Adrenal gland (tissue), 12 donors: ENCODE measurements around the gene FCN1. TPM values are rescaled to one million over a fixed set of nuclear protein-coding genes. Genes with fewer than 3 reads are reported as not detected.

ENCODE experiments used
- DNase-seq, 7 donors: peaks; one replicate each; pipeline ENCODE4 v3.0.0-alpha.2; 2019 to 2020
- H3K27ac ChIP-seq, 5 donors: fragments of 200-600 bp; sonication (generic) in 4 of 5; 1 replicate in 3 of 5; 2 replicates in 2 of 5; pipeline versions ENCODE4 v1.5.1 to v1.8.0; 2016 to 2020; ENCODE audit warnings: mild to moderate bottlenecking in 1 of 5
- H3K27me3 ChIP-seq: fragments of 200-600 bp; 2 replicates; pipeline ENCODE4 v1.8.0; 2021
- H3K36me3 ChIP-seq, 2 donors: fragments of 200-600 bp; replicated peaks in 1 of 2; 1 replicate in 1 of 2; 2 replicates in 1 of 2; pipeline versions ENCODE4 v1.5.1 to v1.8.0; 2018 to 2022
- H3K4me1 ChIP-seq, 2 donors: fragments of 200-600 bp; replicated peaks in 1 of 2; 1 replicate in 1 of 2; 2 replicates in 1 of 2; pipeline versions ENCODE4 v1.5.1 to v1.8.0; 2018 to 2021
- H3K4me3 ChIP-seq, 4 donors: fragments of 200-600 bp; sonication (generic) in 3 of 4; one replicate each; pipeline ENCODE4 v1.5.1; 2016 to 2018
- H3K9me3 ChIP-seq, 3 donors: fragments of 200-600 bp; sonication (generic) in 1 of 3; replicated peaks in 1 of 3; 1 replicate in 2 of 3; 2 replicates in 1 of 3; pipeline versions ENCODE4 v1.5.1 to v1.8.0; 2016 to 2021
- POLR2A ChIP-seq, 2 donors: fragments of 450-650 bp; IDR thresholded peaks; one replicate each; pipeline ENCODE4 v1.6.1; 2017; ENCODE audit warnings: antibody characterized with exemption in 2 of 2, mild to moderate bottlenecking in 2 of 2, moderate library complexity in 1 of 2
- WGBS, 4 donors: extraction: QIAGEN DNeasy Blood & Tissue Kit in 2 of 4; methylation state at CpG; one replicate each; pipeline versions ENCODE4 v1.1.5 to v1.1.7; 2013 to 2017; 5-methylcytosine and 5-hydroxymethylcytosine counted together
- intact Hi-C, 2 donors: fragments of 100-400 bp; cut with DNase I; formaldehyde crosslinking; loops; one replicate each; pipeline versions ENCODE4 v1.14.1 to v1.15.0; 2022 to 2023
- polyA plus RNA-seq, 3 donors: library from polyadenylated mRNA; stranded (reverse); fragments of 200-250 nt in 2 of 3; fragments of 350-450 nt in 1 of 3; fragmentation: Illumina TruSeq in 1 of 3; extraction: RNeasy Lipid Tissue Mini Kit (QIAGEN cat#74804) in 1 of 3; gene quantifications; one replicate each; pipeline ENCODE4 v1.2.3, GENCODE V29; 2013 to 2014
- total RNA-seq, 9 donors: library from RNA; depleted of rRNA in 4 of 9; stranded (reverse); fragments of >200 nt in 4 of 9; fragments of 120-200 nt in 1 of 9; fragmentation: NEBNext Ultra II Directional in 1 of 9; extraction: Animal tissue kit (Norgen Biotek cat#: 25700) in 1 of 9; gene quantifications; one replicate each; pipeline versions ENCODE4 v1.1.0 to v1.2.4, GENCODE V29; 2013 to 2023
- TF ChIP-seq, protein P1 (sequence below), 6 experiments: fragments of 450-650 bp in 4 of 6; fragments of 200-600 bp in 2 of 6; sonication (generic) in 1 of 6; IDR thresholded peaks; 1 replicate in 5 of 6; 2 replicates in 1 of 6; pipeline versions ENCODE4 v1.5.1 to v1.8.0; 2016 to 2021; ENCODE audit warnings: antibody characterized with exemption in 6 of 6, mild to moderate bottlenecking in 2 of 6, moderate library complexity in 1 of 6
- donor health status: healthy with polysubstance abuse.
- donor health status: Bipolar disorder and iron deficiency.
- donor health status: DM: yes; HTN: yes; CAD: no.
- donor health status: DM: no; HTN: no; CAD: no.
- donor health status: DM: no; HTN: no; CAD: no.
- donor health status: DM: yes; HTN: yes; CAD: no.

FCN1 gene
- total and polyA plus RNA-seq, 12 donors: 0.57 to 7.0 (median 2.4) TPM; not detected in 1

DNA sequence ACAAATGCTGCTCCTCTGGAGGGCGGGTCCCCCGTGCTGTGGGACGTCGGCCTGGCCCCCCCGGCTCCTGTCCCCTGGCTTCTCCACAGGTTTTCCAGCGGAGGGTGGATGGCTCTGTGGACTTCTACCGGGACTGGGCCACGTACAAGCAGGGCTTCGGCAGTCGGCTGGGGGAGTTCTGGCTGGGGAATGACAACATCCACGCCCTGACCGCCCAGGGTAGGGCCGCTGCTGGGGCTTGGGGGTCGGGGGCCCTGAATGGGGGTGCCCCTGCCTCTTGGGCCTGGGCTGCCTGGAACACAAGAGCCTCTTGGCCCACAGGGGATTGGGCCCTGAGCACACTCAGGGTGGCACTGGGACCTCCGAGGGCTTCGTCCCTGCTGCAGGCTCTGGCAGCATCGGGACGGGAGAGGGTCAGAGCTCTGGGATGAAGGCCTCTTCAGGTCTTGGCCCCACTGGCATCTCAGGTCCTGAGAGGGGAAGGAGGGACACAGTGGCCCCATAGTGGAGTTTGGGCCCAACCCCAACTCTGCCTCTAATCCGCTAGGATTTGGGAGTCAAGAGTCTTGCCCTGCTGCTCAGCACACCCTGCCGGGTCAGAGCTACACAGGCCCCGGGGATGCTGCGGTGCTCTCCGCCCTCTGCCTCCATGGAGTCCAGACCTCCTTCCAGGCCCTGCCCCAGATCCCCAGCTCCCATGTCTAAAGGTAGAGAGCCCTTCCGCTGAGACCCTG, 31.9 kb downstream of the FCN1 start:
- H3K27ac ChIP-seq: no peak overlapping the region
- no peaks in the 10 kb centered on the region for H3K36me3 ChIP-seq
- DNase-seq: peak in 3 of 7 donors; percentile 8 to 37 (median 15)
- H3K4me3 ChIP-seq: no peak overlapping the region
- H3K4me1 ChIP-seq: peaks cover 0 to under 1% of the 10 kb centered on the region in 2 donors
- H3K9me3 ChIP-seq: no peaks in the 10 kb centered on the region
- no peaks in the 10 kb centered on the region for H3K27me3 ChIP-seq
- 89 to 96% (median 91%) methylated on average over 6 to 24 of the region's 24 CpGs for WGBS, 4 donors
- TF ChIP-seq POLR2A (IDR thresholded peaks at IDR 0.05): no peak
- TF ChIP-seq, protein P1, sequence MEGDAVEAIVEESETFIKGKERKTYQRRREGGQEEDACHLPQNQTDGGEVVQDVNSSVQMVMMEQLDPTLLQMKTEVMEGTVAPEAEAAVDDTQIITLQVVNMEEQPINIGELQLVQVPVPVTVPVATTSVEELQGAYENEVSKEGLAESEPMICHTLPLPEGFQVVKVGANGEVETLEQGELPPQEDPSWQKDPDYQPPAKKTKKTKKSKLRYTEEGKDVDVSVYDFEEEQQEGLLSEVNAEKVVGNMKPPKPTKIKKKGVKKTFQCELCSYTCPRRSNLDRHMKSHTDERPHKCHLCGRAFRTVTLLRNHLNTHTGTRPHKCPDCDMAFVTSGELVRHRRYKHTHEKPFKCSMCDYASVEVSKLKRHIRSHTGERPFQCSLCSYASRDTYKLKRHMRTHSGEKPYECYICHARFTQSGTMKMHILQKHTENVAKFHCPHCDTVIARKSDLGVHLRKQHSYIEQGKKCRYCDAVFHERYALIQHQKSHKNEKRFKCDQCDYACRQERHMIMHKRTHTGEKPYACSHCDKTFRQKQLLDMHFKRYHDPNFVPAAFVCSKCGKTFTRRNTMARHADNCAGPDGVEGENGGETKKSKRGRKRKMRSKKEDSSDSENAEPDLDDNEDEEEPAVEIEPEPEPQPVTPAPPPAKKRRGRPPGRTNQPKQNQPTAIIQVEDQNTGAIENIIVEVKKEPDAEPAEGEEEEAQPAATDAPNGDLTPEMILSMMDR (IDR thresholded peaks at IDR 0.05): no peak
- intact Hi-C loops: no loop called here

DNA sequence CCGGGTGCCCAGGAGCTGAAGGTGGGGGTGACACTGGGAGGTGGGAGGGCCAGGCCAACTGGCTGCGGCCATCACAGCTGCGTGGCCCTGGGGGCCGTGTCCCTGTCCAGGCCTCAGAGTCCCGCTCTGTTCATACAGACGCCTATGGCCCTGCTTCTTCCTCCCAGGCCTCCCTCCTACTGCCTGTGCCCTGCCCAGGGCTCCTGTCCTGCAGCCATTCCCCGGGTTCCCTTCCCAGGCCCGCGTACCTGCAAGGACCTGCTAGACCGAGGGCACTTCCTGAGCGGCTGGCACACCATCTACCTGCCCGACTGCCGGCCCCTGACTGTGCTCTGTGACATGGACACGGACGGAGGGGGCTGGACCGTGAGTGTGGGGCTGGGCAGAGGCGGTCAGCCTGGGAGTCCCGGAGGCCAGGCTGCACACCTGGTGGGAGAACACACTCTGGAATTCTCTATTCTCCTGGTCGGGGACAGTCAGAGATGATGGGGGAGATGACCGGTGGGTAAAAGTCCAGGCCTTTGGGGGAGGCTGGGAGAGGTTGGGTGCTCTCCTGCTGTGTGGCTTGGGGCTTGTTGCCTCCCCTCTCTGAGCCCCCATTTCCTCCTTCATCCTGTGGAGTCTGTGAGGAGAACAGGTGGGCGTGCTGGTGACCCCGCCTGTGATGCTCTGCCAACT, 32.6 kb downstream of the FCN1 start:
- intact Hi-C loops: no loop called here
- TF ChIP-seq, protein P1 (IDR thresholded peaks at IDR 0.05): no peak
- no peak for TF ChIP-seq POLR2A (IDR thresholded peaks at IDR 0.05)
- no peak overlapping the region for H3K27ac ChIP-seq
- DNase-seq: peak in 2 of 7 donors; percentile 4 to 13
- no peaks in the 10 kb centered on the region for H3K27me3 ChIP-seq
- no peak overlapping the region for H3K4me3 ChIP-seq
- H3K36me3 ChIP-seq: no peaks in the 10 kb centered on the region
- peaks cover 0 to 8% of the 10 kb centered on the region in 2 donors for H3K4me1 ChIP-seq
- no peaks in the 10 kb centered on the region for H3K9me3 ChIP-seq
- WGBS, 4 donors: 91 to 94% (median 93%) methylated on average over 13 to 22 of the region's 22 CpGs

DNA sequence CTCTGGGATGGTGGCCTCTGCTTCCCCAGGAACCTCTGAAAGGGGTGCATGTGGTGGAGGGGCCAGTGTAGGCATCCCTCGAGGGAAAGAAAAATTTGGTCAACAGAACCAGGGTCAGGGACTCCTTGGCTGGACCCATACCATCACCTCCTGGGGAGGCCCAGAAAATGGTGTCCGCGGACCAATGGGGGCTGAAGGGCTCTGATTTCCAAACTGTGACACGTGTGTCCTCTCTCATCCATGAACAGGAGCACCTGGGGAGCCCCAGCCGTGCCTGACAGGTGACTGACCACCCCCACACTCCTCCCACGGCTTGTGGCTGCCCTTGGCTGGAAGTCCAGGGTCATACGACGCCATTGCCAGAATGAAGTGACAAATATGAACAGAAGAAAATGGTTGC, 33.2 kb downstream of the FCN1 start:
- intact Hi-C loops: no loop called here
- DNase-seq: peak in 2 of 7 donors; percentile 15 to 43
- TF ChIP-seq POLR2A (IDR thresholded peaks at IDR 0.05): no peak
- TF ChIP-seq, protein P1 (IDR thresholded peaks at IDR 0.05): no peak

DNA sequence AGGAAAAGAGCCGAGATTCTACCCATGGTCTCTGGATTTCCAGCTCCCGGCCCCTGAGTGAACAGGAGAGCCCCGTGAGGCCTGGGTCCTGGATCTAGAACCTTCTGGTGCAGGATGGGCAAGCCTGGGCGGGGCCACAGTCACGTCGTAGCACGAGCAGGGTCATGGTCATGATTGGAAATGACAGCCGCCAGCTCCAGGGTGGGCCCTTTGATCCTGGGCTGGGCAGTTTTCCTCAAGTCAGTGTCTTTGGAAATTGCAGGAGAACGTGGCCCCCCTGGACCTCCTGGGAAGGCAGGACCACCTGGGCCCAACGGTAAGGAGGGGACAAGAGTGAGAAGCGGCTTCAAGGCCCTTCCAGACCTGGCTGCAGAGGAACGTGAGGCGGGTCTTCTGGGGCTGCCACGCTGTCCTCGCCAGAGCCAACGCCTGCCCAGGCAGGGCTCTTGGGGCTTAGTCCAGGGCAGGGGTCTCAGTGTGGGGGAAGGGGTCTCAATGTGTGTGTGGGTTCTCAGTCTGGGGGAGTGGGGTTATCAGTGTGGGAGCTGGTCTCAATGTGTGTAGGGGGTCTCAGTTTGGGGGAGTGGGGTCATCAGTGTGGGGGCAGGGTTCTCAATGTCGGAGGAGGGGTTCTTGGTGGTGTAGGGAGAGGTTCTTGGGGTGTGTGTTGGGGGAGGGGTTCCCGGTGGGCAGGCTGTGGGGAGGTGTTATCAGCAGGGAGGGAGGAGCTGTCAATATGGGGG, 34.5 kb downstream of the FCN1 start:
- H3K27me3 ChIP-seq: no peaks in the 10 kb centered on the region
- H3K4me3 ChIP-seq: no peak overlapping the region
- WGBS, 4 donors: 86 to 92% (median 89%) methylated on average over 12 to 18 of the region's 18 CpGs
- H3K27ac ChIP-seq: no peak overlapping the region
- H3K9me3 ChIP-seq: no peaks in the 10 kb centered on the region
- peak in 2 of 7 donors; percentile 8 to 27 for DNase-seq
- TF ChIP-seq, protein P1 (IDR thresholded peaks at IDR 0.05): no peak
- peaks cover 0 to 10% of the 10 kb centered on the region in 2 donors for H3K4me1 ChIP-seq
- H3K36me3 ChIP-seq: no peaks in the 10 kb centered on the region
- intact Hi-C loops: no loop called here

More for the DNA sequence above, 33.2 kb downstream of the FCN1 start:
- H3K27me3 ChIP-seq: no peaks in the 10 kb centered on the region
- 72 to 80% (median 77%) methylated on average over 7 to 8 of the region's 8 CpGs for WGBS, 4 donors
- H3K9me3 ChIP-seq: no peaks in the 10 kb centered on the region
- no peak overlapping the region for H3K27ac ChIP-seq
- no peaks in the 10 kb centered on the region for H3K36me3 ChIP-seq
- H3K4me1 ChIP-seq: peaks cover 0 to 10% of the 10 kb centered on the region in 2 donors
- H3K4me3 ChIP-seq: no peak overlapping the region
